ENCODE measurements around the gene RASSF5. TPM values are rescaled to one million over a fixed set of nuclear protein-coding genes. Genes with fewer than 3 reads are reported as not detected.

Gene RASSF5
- total and polyA plus RNA-seq, 4 donors: 4.8 to 10.0 (median 5.5) TPM

DNA sequence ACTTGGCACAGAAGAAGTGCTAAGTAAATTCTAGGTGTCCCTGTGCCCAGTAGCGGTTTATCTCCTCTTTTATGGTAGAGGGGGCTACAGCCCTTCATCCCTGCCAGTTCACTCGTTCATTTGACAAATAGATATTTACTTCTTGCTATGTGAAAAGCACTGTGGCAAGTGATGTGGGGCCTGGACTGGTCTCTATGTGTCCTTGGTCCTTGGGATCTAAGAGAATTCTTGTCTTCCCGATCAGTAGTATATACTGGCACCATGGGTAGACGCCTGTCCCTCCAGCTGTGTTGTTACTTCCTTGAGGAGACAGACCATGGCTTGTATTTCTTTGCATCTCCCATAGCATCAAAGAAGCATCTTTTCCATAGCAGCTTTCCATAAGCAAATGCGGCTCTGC is 75.2 kb downstream of the RASSF5 start:
- Histone ChIP-seq H3K4me1 (ENCODE audit: control insufficient read depth in 4 of 4, insufficient read depth in 4 of 4, low read length in 3 of 4) (peaks cover 1 to 6% (median 3%) of the 10 kb centered on the region in 4 donors), H3K9me3 (ENCODE audit: control insufficient read depth in 4 of 4, low read length in 3 of 4) (no peaks in the 10 kb centered on the region), H3K27ac (ENCODE audit: low read depth in 1 of 2, low read length in 2 of 2) (no peak overlapping the region), H3K9ac (ENCODE audit: low read depth in 1 of 2, low read length in 2 of 2) (no peak overlapping the region), H3K4me3 (ENCODE audit: low read depth in 1 of 3, low read length in 3 of 3) (no peak overlapping the region), H3K36me3 (ENCODE audit: control insufficient read depth in 4 of 4, insufficient read depth in 3 of 4, low read depth in 1 of 4, low read length in 3 of 4) (peaks cover 4 to 37% (median 22%) of the 10 kb centered on the region in 4 donors), H3K27me3 (ENCODE audit: control insufficient read depth in 4 of 4, insufficient read depth in 4 of 4, low read length in 3 of 4) (no peaks in the 10 kb centered on the region)
- DNase-seq (ENCODE audit: low spot score): no peak
- WGBS: 87% methylated on average over 5 of the region's 5 CpGs
- TF ChIP-seq GABPA (IDR thresholded peaks at IDR 0.05 in 1 of 2, conservative IDR thresholded peaks at IDR 0.05 in 1 of 2) (no peak), RAD21 (IDR thresholded peaks at IDR 0.05) (no peak), NR2F2 (IDR thresholded peaks at IDR 0.05) (no peak), RXRA (IDR thresholded peaks at IDR 0.05) (no peak), EGR1 (IDR thresholded peaks at IDR 0.05; ENCODE audit: low read depth in 2 of 2) (no peak), YY1 (IDR thresholded peaks at IDR 0.05) (no peak)
- TF ChIP-seq, protein P1, sequence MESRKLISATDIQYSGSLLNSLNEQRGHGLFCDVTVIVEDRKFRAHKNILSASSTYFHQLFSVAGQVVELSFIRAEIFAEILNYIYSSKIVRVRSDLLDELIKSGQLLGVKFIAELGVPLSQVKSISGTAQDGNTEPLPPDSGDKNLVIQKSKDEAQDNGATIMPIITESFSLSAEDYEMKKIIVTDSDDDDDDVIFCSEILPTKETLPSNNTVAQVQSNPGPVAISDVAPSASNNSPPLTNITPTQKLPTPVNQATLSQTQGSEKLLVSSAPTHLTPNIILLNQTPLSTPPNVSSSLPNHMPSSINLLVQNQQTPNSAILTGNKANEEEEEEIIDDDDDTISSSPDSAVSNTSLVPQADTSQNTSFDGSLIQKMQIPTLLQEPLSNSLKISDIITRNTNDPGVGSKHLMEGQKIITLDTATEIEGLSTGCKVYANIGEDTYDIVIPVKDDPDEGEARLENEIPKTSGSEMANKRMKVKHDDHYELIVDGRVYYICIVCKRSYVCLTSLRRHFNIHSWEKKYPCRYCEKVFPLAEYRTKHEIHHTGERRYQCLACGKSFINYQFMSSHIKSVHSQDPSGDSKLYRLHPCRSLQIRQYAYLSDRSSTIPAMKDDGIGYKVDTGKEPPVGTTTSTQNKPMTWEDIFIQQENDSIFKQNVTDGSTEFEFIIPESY (IDR thresholded peaks at IDR 0.05): no peak
- TF ChIP-seq, protein P2, sequence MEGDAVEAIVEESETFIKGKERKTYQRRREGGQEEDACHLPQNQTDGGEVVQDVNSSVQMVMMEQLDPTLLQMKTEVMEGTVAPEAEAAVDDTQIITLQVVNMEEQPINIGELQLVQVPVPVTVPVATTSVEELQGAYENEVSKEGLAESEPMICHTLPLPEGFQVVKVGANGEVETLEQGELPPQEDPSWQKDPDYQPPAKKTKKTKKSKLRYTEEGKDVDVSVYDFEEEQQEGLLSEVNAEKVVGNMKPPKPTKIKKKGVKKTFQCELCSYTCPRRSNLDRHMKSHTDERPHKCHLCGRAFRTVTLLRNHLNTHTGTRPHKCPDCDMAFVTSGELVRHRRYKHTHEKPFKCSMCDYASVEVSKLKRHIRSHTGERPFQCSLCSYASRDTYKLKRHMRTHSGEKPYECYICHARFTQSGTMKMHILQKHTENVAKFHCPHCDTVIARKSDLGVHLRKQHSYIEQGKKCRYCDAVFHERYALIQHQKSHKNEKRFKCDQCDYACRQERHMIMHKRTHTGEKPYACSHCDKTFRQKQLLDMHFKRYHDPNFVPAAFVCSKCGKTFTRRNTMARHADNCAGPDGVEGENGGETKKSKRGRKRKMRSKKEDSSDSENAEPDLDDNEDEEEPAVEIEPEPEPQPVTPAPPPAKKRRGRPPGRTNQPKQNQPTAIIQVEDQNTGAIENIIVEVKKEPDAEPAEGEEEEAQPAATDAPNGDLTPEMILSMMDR (IDR thresholded peaks at IDR 0.05; ENCODE audit: low read depth, low read length, missing input control): no peak
- TF ChIP-seq, protein P3, sequence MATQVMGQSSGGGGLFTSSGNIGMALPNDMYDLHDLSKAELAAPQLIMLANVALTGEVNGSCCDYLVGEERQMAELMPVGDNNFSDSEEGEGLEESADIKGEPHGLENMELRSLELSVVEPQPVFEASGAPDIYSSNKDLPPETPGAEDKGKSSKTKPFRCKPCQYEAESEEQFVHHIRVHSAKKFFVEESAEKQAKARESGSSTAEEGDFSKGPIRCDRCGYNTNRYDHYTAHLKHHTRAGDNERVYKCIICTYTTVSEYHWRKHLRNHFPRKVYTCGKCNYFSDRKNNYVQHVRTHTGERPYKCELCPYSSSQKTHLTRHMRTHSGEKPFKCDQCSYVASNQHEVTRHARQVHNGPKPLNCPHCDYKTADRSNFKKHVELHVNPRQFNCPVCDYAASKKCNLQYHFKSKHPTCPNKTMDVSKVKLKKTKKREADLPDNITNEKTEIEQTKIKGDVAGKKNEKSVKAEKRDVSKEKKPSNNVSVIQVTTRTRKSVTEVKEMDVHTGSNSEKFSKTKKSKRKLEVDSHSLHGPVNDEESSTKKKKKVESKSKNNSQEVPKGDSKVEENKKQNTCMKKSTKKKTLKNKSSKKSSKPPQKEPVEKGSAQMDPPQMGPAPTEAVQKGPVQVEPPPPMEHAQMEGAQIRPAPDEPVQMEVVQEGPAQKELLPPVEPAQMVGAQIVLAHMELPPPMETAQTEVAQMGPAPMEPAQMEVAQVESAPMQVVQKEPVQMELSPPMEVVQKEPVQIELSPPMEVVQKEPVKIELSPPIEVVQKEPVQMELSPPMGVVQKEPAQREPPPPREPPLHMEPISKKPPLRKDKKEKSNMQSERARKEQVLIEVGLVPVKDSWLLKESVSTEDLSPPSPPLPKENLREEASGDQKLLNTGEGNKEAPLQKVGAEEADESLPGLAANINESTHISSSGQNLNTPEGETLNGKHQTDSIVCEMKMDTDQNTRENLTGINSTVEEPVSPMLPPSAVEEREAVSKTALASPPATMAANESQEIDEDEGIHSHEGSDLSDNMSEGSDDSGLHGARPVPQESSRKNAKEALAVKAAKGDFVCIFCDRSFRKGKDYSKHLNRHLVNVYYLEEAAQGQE (IDR thresholded peaks at IDR 0.05): no peak

DNA sequence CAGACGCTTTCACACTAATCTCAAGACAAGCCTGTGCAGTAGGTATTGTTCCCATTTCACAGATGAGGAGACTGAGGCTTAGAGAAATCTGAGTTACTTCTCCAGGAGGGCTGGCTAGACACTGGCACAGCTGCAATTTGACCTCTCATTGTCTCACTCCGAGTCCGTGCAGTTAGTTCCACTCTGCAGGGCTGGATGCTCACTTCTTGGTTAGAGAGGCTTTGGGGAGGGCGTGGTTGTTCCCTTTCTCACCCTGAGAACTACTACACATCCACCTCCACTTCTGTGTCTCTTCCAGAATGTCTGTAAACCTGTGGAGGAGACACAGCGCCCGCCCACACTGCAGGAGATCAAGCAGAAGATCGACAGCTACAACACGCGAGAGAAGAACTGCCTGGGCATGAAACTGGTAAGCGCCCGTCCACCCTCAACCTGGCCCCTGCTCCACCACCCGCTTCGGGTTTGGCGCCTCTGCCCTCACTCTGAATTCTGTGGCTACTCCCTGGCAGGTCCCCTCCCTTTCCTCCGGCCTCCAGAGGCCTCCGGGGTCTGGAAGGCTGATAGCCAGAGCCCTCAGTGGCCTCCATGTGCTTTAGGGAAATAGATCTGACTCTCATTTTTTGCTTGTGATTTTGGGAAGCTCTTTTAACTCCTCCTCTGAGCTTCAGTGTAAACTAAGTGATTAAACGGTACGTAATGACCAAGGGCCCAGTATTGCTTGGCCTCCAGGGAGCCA is 75.8 kb downstream of the RASSF5 start:
- Histone ChIP-seq H3K27me3 (ENCODE audit: control insufficient read depth in 4 of 4, insufficient read depth in 4 of 4, low read length in 3 of 4) (no peaks in the 10 kb centered on the region), H3K36me3 (ENCODE audit: control insufficient read depth in 4 of 4, insufficient read depth in 3 of 4, low read depth in 1 of 4, low read length in 3 of 4) (peaks cover 4 to 43% (median 26%) of the 10 kb centered on the region in 4 donors), H3K9me3 (ENCODE audit: control insufficient read depth in 4 of 4, low read length in 3 of 4) (no peaks in the 10 kb centered on the region), H3K4me1 (ENCODE audit: control insufficient read depth in 4 of 4, insufficient read depth in 4 of 4, low read length in 3 of 4) (peaks cover 1 to 6% (median 3%) of the 10 kb centered on the region in 4 donors), H3K9ac (ENCODE audit: low read depth in 1 of 2, low read length in 2 of 2) (no peak overlapping the region), H3K4me3 (ENCODE audit: low read depth in 1 of 3, low read length in 3 of 3) (no peak overlapping the region), H3K27ac (ENCODE audit: low read depth in 1 of 2, low read length in 2 of 2) (no peak overlapping the region)
- DNase-seq (ENCODE audit: low spot score): no peak
- TF ChIP-seq FOXA1 (IDR thresholded peaks at IDR 0.05) (no peak), JUND (IDR thresholded peaks at IDR 0.05) (no peak), SP1 (IDR thresholded peaks at IDR 0.05) (no peak), EGR1 (IDR thresholded peaks at IDR 0.05; ENCODE audit: low read depth in 2 of 2) (no peak), NR2F2 (IDR thresholded peaks at IDR 0.05) (no peak), HNF4G (IDR thresholded peaks at IDR 0.05) (no peak), FOXA2 (IDR thresholded peaks at IDR 0.05) (no peak), TAF1 (conservative IDR thresholded peaks at IDR 0.05) (no peak), GABPA (IDR thresholded peaks at IDR 0.05 in 1 of 2, conservative IDR thresholded peaks at IDR 0.05 in 1 of 2) (no peak)
- TF ChIP-seq, protein P4, sequence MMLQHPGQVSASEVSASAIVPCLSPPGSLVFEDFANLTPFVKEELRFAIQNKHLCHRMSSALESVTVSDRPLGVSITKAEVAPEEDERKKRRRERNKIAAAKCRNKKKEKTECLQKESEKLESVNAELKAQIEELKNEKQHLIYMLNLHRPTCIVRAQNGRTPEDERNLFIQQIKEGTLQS (IDR thresholded peaks at IDR 0.05): no peak
- TF ChIP-seq, protein P2 (IDR thresholded peaks at IDR 0.05; ENCODE audit: low read depth, low read length, missing input control): no peak
- TF ChIP-seq, protein P5, sequence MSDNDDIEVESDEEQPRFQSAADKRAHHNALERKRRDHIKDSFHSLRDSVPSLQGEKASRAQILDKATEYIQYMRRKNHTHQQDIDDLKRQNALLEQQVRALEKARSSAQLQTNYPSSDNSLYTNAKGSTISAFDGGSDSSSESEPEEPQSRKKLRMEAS (IDR thresholded peaks at IDR 0.05): no peak
- TF ChIP-seq, protein P3 (IDR thresholded peaks at IDR 0.05): no peak
- WGBS: 79% methylated on average over 18 of the region's 18 CpGs
